Fibroblast of the aortic adventitia (primary cell): ENCODE measurements around the gene SLC1A3. TPM values are rescaled to one million over a fixed set of nuclear protein-coding genes. Genes with fewer than 3 reads are reported as not detected.
A peak's percentile ranks its signal among the peaks of the same experiment; 100 is the strongest.

Source experiments
- DNase-seq: peaks from one replicate; pipeline ENCODE4 v3.0.0-alpha.2; 2010; ENCODE audit warnings: low read depth
- H3K4me3 ChIP-seq: 2 replicates; pipeline ENCODE4 v1.5.1; 2011; ENCODE audit warnings: low read depth, mild to moderate bottlenecking, control low read depth, low read length, moderate library complexity
- total RNA-seq: library from RNA; depleted of rRNA; stranded (reverse); fragments of >200 nt; gene quantifications from 2 replicates; pipeline ENCODE4 v1.2.3, GENCODE V29; 2012; ENCODE audit warnings: low replicate concordance
- TF ChIP-seq, protein P1 (sequence below): IDR thresholded peaks from 2 replicates; pipeline ENCODE4 v1.5.1; 2011; ENCODE audit warnings: mild to moderate bottlenecking, low read length, control low read depth, inconsistent platforms; ENCODE audit not compliant: insufficient read depth

Gene SLC1A3
- total RNA-seq, 1 donor, result 3.7 TPM

- no peak overlapping the region for H3K4me3 ChIP-seq
- TF ChIP-seq, protein P1, sequence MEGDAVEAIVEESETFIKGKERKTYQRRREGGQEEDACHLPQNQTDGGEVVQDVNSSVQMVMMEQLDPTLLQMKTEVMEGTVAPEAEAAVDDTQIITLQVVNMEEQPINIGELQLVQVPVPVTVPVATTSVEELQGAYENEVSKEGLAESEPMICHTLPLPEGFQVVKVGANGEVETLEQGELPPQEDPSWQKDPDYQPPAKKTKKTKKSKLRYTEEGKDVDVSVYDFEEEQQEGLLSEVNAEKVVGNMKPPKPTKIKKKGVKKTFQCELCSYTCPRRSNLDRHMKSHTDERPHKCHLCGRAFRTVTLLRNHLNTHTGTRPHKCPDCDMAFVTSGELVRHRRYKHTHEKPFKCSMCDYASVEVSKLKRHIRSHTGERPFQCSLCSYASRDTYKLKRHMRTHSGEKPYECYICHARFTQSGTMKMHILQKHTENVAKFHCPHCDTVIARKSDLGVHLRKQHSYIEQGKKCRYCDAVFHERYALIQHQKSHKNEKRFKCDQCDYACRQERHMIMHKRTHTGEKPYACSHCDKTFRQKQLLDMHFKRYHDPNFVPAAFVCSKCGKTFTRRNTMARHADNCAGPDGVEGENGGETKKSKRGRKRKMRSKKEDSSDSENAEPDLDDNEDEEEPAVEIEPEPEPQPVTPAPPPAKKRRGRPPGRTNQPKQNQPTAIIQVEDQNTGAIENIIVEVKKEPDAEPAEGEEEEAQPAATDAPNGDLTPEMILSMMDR, result no peak
- DNase-seq, result no peak
These were observed 118.3 kb downstream of the SLC1A3 start for GRCh38 chr5:36724467-36725332.

DNA sequence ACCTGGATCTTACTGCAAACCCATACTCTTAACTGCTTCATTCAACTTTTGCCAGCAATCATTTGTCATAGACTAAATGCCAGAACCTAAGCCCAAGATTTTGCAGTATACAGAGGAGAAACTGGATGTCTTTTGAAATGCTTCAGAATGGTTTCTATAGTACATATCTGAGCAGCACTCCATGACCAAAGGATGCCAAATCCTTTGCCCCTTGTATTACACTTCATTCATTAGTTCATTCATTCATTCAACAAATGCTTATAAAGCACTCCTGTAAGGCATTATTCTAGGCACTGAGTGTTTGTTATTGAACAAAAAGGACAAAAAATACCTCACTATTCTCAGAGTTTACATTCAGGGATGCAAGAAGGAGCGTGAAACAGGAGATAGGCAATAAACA lies 119.9 kb downstream of the SLC1A3 start:
- no peak for DNase-seq
- TF ChIP-seq, protein P1, result no peak
- H3K4me3 ChIP-seq, result no peak overlapping the region

GRCh38 chr5:36726767-36727166 lies 120.4 kb downstream of the SLC1A3 start:
- TF ChIP-seq, protein P1, result no peak
- no peak overlapping the region for H3K4me3 ChIP-seq
- no peak for DNase-seq

- DNase-seq, result peak; percentile 81
- H3K4me3 ChIP-seq, result no peak overlapping the region
These were observed 122.5 kb downstream of the SLC1A3 start for GRCh38 chr5:36728697-36729543.

GRCh38 chr5:36730537-36731216 lies 124.3 kb downstream of the SLC1A3 start:
- TF ChIP-seq, protein P1, result no peak
- DNase-seq, result no peak
- no peak overlapping the region for H3K4me3 ChIP-seq

More at GRCh38 chr5:36728697-36729543, 122.5 kb downstream of the SLC1A3 start:
- TF ChIP-seq, protein P1, result peak; percentile 64

- H3K4me3 ChIP-seq, result no peak overlapping the region
- DNase-seq, result no peak
- TF ChIP-seq, protein P1, result no peak
These were observed 126.8 kb downstream of the SLC1A3 start for GRCh38 chr5:36733183-36733582.
